SK-N-SH treated with all-trans-retinoic acid at 6 μM for 48 hours (cell line): ENCODE results near the gene GAREM1.

Experiments used
- ARNTL ChIP-seq: fragments of 450-650 bp; formaldehyde crosslinking; IDR thresholded peaks from 2 replicates; pipeline ENCODE4 v1.5.0; 2020; ENCODE audit warnings: low read depth, mild to moderate bottlenecking, moderate library complexity, borderline replicate concordance
- CSDC2 ChIP-seq: fragments of 250-450 bp; sonication (Bioruptor Pico); IDR thresholded peaks from 2 replicates; pipeline ENCODE4 v1.5.0; 2020; ENCODE audit warnings: mild to moderate bottlenecking, moderate library complexity
- GLIS3 ChIP-seq: fragments of 250-450 bp; sonication (Bioruptor Pico); IDR thresholded peaks from 2 replicates; pipeline ENCODE4 v1.5.0; 2020; ENCODE audit warnings: mild to moderate bottlenecking, moderate library complexity
- POU6F1 ChIP-seq: fragments of 250-450 bp; sonication (Bioruptor Pico); IDR thresholded peaks from 2 replicates; pipeline ENCODE4 v1.8.0; 2021; ENCODE audit warnings: low read depth, mild to moderate bottlenecking, moderate library complexity, borderline replicate concordance
- RARB ChIP-seq: fragments of 250-450 bp; sonication (Bioruptor Pico); IDR thresholded peaks from 2 replicates; pipeline ENCODE4 v1.8.0; 2021; ENCODE audit warnings: mild to moderate bottlenecking, moderate library complexity
- SNAI2 ChIP-seq: fragments of 250-450 bp; sonication (Bioruptor Pico); IDR thresholded peaks from 2 replicates; pipeline ENCODE4 v1.5.0; 2020; ENCODE audit warnings: mild to moderate bottlenecking, moderate library complexity
- TCF4 ChIP-seq: fragments of 250-450 bp; sonication (Bioruptor Pico); IDR thresholded peaks from 2 replicates; pipeline ENCODE4 v1.8.0; 2021; ENCODE audit warnings: mild to moderate bottlenecking, moderate library complexity, borderline replicate concordance
- TOX ChIP-seq: fragments of 250-450 bp; sonication (Bioruptor Pico); IDR thresholded peaks from 2 replicates; pipeline ENCODE4 v1.8.0; 2021; ENCODE audit warnings: mild to moderate bottlenecking, moderate library complexity, borderline replicate concordance
- ZFP3 ChIP-seq: fragments of 250-450 bp; sonication (Bioruptor Pico); IDR thresholded peaks from 2 replicates; pipeline ENCODE4 v1.5.0; 2020; ENCODE audit warnings: mild to moderate bottlenecking, moderate library complexity
- ZNF8 ChIP-seq: fragments of 450-650 bp; formaldehyde crosslinking; IDR thresholded peaks from 2 replicates; pipeline ENCODE4 v1.5.0; 2020; ENCODE audit warnings: mild to moderate bottlenecking, moderate library complexity

- TF ChIP-seq ZFP3 (CRISPR knock-in tag) (peak; percentile 56; the same call in 1 of the 2 replicates), TCF4 (CRISPR knock-in tag) (peak; percentile 53; the same call in 1 of the 2 replicates), SNAI2 (CRISPR knock-in tag) (peak; percentile 90; the same call in 1 of the 2 replicates), ZNF8 (CRISPR knock-in tag) (no peak), GLIS3 (CRISPR knock-in tag) (peak; percentile 91), TOX (CRISPR knock-in tag) (peak; percentile 40; the same call in 1 of the 2 replicates), POU6F1 (CRISPR knock-in tag) (no peak), RARB (CRISPR knock-in tag) (no peak), ARNTL (CRISPR knock-in tag) (no peak), CSDC2 (CRISPR knock-in tag) (no peak)
These were observed 84.2 kb downstream of the GAREM1 start for GRCh38 chr18:32386471-32386870.
